COR-L47 (cell line): ENCODE data around the gene SYNPO.

Source experiments
- DNase-seq: peaks from one replicate; lab custom pipeline; 2025; lab: John Stamatoyannopoulos, UW

Gene SYNPO

DNA sequence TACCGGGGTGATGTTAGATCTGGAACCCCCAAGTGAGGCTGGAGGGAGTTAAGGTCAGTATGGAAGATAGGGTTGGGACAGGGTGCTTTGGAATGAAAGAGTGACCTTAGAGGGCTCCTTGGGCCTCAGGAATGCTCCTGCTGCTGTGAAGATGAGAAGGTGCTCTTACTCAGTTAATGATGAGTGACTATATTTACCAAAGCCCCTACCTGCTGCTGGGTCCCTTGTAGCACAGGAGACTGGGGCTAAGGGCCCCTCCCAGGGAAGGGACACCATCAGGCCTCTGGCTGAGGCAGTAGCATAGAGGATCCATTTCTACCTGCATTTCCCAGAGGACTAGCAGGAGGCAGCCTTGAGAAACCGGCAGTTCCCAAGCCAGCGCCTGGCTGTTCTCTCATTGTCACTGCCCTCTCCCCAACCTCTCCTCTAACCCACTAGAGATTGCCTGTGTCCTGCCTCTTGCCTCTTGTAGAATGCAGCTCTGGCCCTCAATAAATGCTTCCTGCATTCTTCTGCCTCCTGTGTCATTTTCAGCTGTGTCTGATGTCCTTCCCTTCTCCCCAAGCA, 18.3 kb downstream of the SYNPO start:
- no peak for DNase-seq

GRCh38 chr5:150659360-150660107, 19.1 kb downstream of the SYNPO start:
- no peak for DNase-seq

DNA sequence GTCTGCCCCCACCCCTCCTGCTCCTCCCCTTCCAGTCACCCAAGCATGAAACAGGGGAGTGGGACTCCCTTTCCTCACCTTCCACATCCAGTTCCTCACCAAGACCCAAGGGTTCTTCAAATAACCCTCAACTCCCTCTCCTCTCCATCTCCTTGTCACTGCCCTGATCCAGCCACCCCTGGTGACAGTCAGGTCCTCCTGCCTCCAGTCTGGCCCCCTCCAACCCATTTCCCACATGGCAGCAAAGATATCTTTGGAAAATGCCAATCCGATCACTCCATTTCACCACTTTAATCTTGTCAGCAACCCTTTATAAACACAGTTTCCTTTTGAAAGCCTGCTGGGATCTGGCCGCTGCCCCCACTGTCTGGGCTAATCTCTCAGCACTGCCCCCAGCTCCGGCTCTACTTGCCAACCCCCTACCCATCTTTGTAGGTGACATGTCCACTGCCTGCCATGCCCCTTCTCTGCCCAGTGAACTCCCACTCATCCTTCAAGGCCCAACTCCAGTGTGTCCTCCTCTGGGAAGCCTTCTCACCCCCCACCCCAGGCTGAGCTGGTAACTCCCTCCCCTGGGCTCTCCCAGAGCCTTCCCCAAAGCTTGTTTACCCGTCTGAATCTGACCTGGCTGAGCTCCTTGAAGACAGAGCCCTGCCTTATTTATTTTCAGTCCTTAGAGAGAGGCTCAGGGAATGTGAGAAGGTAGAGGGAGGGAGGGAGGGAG, 19.8 kb downstream of the SYNPO start:
- DNase-seq, result no peak

DNA sequence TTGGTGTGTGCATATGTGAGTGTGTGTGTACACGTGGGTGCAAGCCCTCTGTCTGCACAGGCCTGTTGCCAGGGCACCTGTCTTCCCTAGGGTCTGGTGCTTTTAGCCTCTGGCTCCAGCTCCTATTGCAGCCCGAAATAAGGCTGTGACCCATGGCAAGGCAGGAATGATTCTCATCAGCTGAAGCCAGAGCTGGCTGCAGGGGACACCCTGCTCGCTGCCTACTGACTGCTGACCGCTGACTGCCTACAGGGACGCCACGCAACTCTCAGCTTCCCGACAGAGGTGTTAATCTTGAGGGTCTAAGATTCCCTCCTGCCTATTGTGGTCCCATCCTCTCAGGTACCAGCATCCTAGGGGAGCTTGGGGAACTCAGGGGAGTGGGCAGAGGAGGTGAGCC, 20.6 kb downstream of the SYNPO start, which contains the start of gene MYOZ3:
Gene MYOZ3, plus strand, starts transcription at position 166 of the 400 bp plus-strand sequence. CDS start 1,691 bp downstream, outside the sequence.
- DNase-seq, result no peak

- no peak for DNase-seq
Observed at GRCh38 chr5:150661821-150662596, 21.5 kb downstream of the SYNPO start.

DNA sequence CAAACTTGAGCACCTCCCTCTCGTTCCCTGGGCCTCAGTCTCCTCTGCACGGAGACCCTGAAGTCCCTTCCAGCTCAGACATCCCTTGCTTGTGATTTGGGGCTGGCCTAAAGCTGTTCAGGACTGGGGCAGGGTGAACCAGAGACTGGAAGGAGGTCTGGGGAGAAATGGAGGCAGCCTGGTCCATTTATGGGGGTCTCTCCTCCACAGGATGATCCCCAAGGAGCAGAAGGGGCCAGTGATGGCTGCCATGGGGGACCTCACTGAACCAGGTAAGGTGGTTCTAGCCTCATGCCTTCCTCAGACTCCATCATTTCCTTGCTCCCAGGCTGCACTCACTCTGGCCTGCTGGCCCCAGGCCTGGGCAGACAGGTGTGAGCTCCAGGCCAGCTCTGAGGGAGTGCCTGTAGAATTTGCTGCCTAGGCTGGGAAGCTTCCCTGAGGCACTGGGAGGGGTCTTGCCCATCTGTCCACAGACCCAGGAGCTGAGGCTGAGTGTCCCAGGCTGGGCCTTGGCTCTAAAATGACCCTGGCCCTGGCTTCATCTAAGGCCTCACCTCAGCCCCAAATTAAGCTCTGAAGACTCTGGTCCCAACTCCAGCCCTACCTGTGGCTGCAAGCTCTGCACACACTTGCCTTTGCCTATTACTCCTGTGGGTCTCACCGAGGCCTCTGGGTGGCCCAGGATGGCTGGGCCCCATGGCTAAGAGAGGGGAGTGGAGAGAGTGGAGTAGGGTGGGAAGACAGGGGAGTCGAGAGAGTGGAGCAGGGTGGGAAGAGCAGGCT, 22.5 kb downstream of the SYNPO start:
- DNase-seq, result no peak

- DNase-seq, result no peak
Observed at GRCh38 chr5:150663936-150664335, 23.5 kb downstream of the SYNPO start.

DNA sequence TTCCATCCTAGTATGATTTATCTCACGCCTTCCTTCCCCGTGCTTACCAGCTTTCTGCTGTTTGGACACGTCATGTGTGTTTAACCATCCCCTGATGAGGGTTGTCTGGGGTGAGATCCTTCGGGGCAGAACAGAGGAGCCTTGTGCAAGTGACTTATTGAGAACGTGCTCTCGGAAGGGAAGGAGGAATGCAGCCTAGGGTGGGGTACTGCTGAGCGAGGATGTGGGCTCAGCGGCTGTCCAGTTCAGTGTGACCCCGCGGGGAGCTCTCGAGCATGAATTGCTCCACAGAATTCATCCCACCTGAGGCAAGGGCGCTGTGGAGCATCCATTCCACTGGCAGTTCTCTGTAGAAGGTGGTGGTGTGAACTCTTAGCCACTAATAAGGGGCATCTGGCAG, 24.6 kb downstream of the SYNPO start:
- DNase-seq, result no peak

- no peak for DNase-seq
Observed at GRCh38 chr5:150670275-150670947, 30.0 kb downstream of the SYNPO start.

GRCh38 chr5:150670948-150671310, 30.5 kb downstream of the SYNPO start:
- DNase-seq, result no peak

- DNase-seq, result no peak
Observed at GRCh38 chr5:150671509-150672236, 31.2 kb downstream of the SYNPO start.

DNA sequence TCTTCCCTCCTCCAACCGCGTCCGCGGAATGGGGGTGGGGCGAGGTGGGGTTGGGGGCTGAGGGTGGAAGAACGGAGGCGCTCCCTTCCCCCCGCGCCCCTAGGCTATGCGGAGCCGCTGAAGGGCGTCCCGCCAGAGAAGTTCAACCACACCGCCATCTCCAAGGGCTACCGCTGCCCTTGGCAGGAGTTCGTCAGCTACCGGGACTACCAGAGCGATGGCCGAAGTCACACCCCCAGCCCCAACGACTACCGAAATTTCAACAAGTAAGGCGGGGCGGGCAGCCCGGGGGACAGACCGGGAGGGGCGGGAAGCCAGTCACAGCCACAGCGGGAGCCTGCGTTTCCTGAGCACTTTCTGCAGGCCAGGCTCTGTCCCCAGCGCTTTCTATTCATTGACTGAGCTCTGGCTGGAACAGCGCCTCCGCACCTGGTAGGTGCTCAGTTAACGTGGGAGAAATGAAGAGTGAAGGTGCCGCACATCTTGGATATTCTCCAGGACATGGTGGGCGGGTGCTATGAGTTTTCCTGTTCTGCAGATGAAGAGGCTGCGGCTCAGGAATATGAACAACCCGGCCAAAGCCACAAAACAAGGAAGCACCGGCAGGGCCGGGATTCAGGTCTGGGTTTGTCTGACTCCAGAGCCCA, 31.9 kb downstream of the SYNPO start:
- no peak for DNase-seq

- DNase-seq, result no peak
Observed at GRCh38 chr5:150672884-150673275, 32.4 kb downstream of the SYNPO start.

DNA sequence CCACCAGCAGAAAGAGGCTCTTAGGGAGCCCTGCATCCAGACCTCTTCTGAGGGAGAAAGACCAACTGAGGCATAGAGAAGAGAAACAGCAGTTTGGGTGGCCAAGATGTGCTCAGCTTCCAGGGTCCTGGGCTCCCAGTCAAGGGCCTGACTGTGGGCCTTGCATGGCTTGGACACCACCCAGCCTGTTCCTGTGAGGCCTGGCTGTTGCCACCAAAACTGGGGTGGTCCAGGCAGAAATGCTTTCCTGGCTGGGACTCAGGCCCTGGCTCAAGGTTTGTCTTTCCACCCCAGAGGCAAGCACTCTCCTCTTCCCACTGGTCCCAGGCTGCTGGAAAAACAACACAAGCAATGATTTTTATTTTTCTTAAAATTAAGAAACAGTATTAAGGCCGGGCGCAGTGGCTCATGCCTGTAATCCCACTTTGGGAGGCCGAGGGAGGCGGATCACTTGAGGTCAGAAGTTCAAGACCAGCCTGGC, 33.9 kb downstream of the SYNPO start:
- no peak for DNase-seq

GRCh38 chr5:150675069-150675468, 34.6 kb downstream of the SYNPO start:
- DNase-seq, result no peak

DNA sequence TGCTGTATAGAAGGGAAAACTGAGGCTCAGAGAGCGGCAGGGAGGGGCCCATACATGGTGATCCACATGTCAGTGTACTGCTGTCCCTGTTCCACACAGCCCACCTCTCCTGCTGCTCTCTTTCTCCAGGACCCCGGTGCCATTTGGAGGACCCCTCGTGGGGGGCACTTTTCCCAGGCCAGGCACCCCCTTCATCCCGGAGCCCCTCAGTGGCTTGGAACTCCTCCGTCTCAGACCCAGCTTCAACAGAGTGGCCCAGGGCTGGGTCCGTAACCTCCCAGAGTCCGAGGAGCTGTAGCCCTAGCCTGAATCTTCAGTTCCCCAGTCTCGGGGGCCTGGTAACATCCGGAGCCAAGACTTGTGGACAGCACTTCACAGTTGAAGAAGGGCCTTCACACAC, 36.1 kb downstream of the SYNPO start:
- DNase-seq, result no peak

DNA sequence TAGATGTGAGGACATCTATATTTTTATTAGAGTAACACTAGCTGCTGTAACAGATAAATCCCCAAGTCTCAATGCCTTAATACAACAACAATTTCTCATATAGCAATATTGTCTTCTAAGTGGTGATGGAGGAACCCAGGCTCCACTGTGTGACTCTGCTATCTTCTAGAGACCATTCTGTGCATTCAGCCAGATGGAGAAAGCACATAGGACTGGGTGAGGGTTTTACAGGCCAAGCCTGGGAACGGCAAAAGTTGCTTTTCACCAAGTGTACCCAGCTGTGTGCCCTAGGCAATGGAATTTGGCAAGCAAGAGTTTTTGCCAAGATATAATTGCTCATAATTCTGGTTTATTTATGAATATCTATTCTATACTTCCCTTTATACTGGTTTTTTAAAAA, 48.7 kb downstream of the SYNPO start:
- no peak for DNase-seq

GRCh38 chr5:150690760-150691159, 50.3 kb downstream of the SYNPO start:
- DNase-seq, result no peak

DNA sequence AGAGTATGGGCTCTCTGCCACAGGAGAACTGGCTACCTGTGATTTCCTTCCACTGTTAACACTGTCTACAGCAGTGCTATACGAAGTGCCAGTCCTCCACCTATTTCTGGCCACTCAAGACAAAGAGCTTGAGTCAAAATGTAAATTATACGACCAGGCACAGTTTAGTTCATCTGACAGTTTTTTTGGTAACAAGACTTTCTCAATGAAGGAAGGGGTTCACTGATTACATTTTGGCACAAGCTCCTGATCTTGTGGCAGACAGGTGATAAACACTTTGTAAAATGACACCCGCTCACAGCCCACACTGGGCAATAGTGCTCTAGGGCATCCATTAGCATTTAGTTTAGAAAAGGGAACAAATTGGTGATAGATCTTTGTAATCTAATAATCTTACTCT, 51.8 kb downstream of the SYNPO start:
- no peak for DNase-seq

DNA sequence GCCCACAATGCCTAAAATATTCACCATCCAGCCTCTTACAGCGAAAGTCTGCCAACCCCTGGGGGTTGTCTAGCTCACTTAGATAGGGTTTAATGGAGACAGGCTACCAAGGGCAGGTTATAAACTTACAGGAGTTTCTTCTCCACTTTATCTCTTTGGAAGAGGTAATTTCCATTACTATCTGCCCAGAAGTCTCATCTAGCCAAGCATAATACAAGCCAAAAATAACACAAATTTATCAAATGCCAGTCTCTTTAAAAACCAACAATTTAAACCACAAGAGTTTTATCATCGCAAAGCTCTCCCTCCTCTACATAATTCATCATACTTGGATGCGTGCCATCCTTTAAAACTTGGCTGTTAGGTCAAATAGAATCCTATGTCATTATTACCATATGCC, 54.2 kb downstream of the SYNPO start:
- no peak for DNase-seq
